T-helper 2 cell (primary cell): ENCODE measurements around the gene POLR2I.
"Not testable (repeated sequence)": the region's sequence is repeated elsewhere in the genome, so short reads cannot be mapped to it uniquely, and the experiment has no call there.

Experiments
- DNase-seq, 5 experiments: peaks; one replicate each; pipeline versions ENCODE4 v3.0.0 to v3.0.0-alpha.2; 2012 to 2022
- total RNA-seq, 2 donors: gene quantifications; one replicate each; lab custom pipeline; 2026; lab: John Stamatoyannopoulos, UW

The POLR2I gene
- 8.4 to 8.5 reads per million in 2 donors for total RNA-seq

GRCh38 chr19:36114721-36115452, at the start of gene POLR2I:
POLR2I (minus strand) TSS chr19:36114875; CDS start chr19:36114856, 19 bp downstream.
- DNase-seq = peak; percentile 90 to 100 (median 99)

- no peak for DNase-seq
Observed at GRCh38 chr19:36163813-36164212, 49.1 kb upstream of the POLR2I start.

GRCh38 chr19:36160821-36161596, 46.3 kb upstream of the POLR2I start:
- no peak for DNase-seq

GRCh38 chr19:36153126-36153525, 38.5 kb upstream of the POLR2I start:
- no peak for DNase-seq

- no peak for DNase-seq
Observed at GRCh38 chr19:36152352-36153091, 37.8 kb upstream of the POLR2I start, which contains the start of gene COX7A1. COX7A1 (minus strand) TSS chr19:36152447; CDS start chr19:36152407, 40 bp downstream.

- no peak for DNase-seq
Observed at GRCh38 chr19:36152019-36152351, 37.3 kb upstream of the POLR2I start.

- no peak for DNase-seq
Observed at GRCh38 chr19:36151144-36152018, 36.7 kb upstream of the POLR2I start.

GRCh38 chr19:36150586-36150985, 35.9 kb upstream of the POLR2I start:
- no peak for DNase-seq

- DNase-seq = no peak
Observed at GRCh38 chr19:36149673-36150406, 35.2 kb upstream of the POLR2I start.

GRCh38 chr19:36144624-36145023, 29.9 kb upstream of the POLR2I start:
- no peak for DNase-seq

- DNase-seq = no peak
Observed at GRCh38 chr19:36142496-36142895, 27.8 kb upstream of the POLR2I start.

- DNase-seq = no peak
Observed at GRCh38 chr19:36142046-36142445, 27.4 kb upstream of the POLR2I start.

- peak; percentile 79 to 87 (median 85) for DNase-seq
Observed at GRCh38 chr19:36141039-36141927, 26.6 kb upstream of the POLR2I start.

- DNase-seq = peak in 2 of 5 experiments; percentile 21 to 49
Observed at GRCh38 chr19:36140304-36141038, 25.8 kb upstream of the POLR2I start.

- DNase-seq = peak; percentile 80 to 92 (median 85)
Observed at GRCh38 chr19:36139473-36140303, 25.0 kb upstream of the POLR2I start, which contains the start of gene CAPNS1. CAPNS1 (plus strand) TSS chr19:36140066; CDS start chr19:36141012, 946 bp downstream.

GRCh38 chr19:36139120-36139472, 24.4 kb upstream of the POLR2I start:
- DNase-seq = no peak

- peak in 1 of 5 experiments; percentile 14 for DNase-seq
Observed at GRCh38 chr19:36136964-36137686, 22.4 kb upstream of the POLR2I start.

GRCh38 chr19:36134867-36135266, 20.2 kb upstream of the POLR2I start:
- DNase-seq = not testable (repeated sequence)
